GM23338 (cell line): ENCODE data around the gene FAM53A. TPM values are rescaled to one million over a fixed set of nuclear protein-coding genes. Genes with fewer than 3 reads are reported as not detected.

Source experiments
- ATAC-seq: fragments of 200-7000 bp; cut with Tn5 transposase; 3 replicates; pipeline ENCODE4 v1.9.1; 2020
- DNase-seq: peaks from one replicate; pipeline ENCODE4 v3.0.0-alpha.2; 2015; ENCODE audit warnings: low spot score
- H2AFZ ChIP-seq: fragments of 200-600 bp; sonication (generic); 2 replicates; pipeline ENCODE4 v1.8.0; 2016; ENCODE audit warnings: antibody characterized with exemption, mild to moderate bottlenecking, moderate library complexity
- H3F3A ChIP-seq: fragments of 200-600 bp; sonication (generic); replicated peaks from 2 replicates; pipeline ENCODE4 v1.8.0; 2017; ENCODE audit warnings: antibody characterized with exemption, mixed run types, low read depth
- H3K27ac ChIP-seq: fragments of 200-600 bp; sonication (generic); 2 replicates; pipeline ENCODE4 v1.6.1; 2016; ENCODE audit warnings: low read depth
- H3K27me3 ChIP-seq: fragments of 200-600 bp; sonication (generic); 2 replicates; pipeline ENCODE4 v1.8.0; 2016; ENCODE audit warnings: mild to moderate bottlenecking, mixed run types, moderate library complexity; ENCODE audit not compliant: insufficient read depth
- H3K36me3 ChIP-seq: fragments of 200-600 bp; sonication (generic); 2 replicates; pipeline ENCODE4 v1.8.0; 2016; ENCODE audit warnings: mild to moderate bottlenecking; ENCODE audit not compliant: insufficient read depth
- H3K4me1 ChIP-seq: fragments of 200-600 bp; sonication (generic); 2 replicates; pipeline ENCODE4 v1.8.0; 2016; ENCODE audit warnings: mild to moderate bottlenecking, moderate library complexity; ENCODE audit not compliant: insufficient read depth
- H3K4me2 ChIP-seq: fragments of 200-600 bp; sonication (generic); 2 replicates; pipeline ENCODE4 v1.7.1; 2017; ENCODE audit warnings: mixed run types
- H3K4me3 ChIP-seq: fragments of 200-600 bp; sonication (generic); 2 replicates; pipeline ENCODE4 v1.6.1; 2016; ENCODE audit warnings: mixed run types
- H3K79me2 ChIP-seq: fragments of 200-600 bp; sonication (generic); replicated peaks from 2 replicates; pipeline ENCODE4 v1.8.0; 2017; ENCODE audit warnings: mild to moderate bottlenecking; ENCODE audit not compliant: insufficient read depth
- H3K9me2 ChIP-seq: fragments of 200-600 bp; sonication (generic); 2 replicates; pipeline ENCODE4 v1.8.0; 2017; ENCODE audit not compliant: insufficient read depth
- H4K20me1 ChIP-seq: fragments of 200-600 bp; sonication (generic); replicated peaks from 2 replicates; pipeline ENCODE4 v1.8.0; 2017; ENCODE audit warnings: mild to moderate bottlenecking; ENCODE audit not compliant: insufficient read depth
- H3K27ac Mint-ChIP-seq: 2 replicates; pipeline ENCODE4 v1.8.0; 2020; ENCODE audit warnings: inconsistent platforms, mild to moderate bottlenecking, moderate library complexity, mixed read lengths
- H3K27me3 Mint-ChIP-seq: 3 replicates; pipeline ENCODE4 v1.8.0; 2022; ENCODE audit warnings: low read depth, mild to moderate bottlenecking, moderate library complexity, mixed read lengths, inconsistent platforms; ENCODE audit not compliant: insufficient read depth, poor library complexity
- H3K36me3 Mint-ChIP-seq: 3 replicates; pipeline ENCODE4 v1.8.0; 2021; ENCODE audit warnings: low read depth, mild to moderate bottlenecking, inconsistent platforms, moderate library complexity, mixed read lengths
- H3K4me1 Mint-ChIP-seq: 3 replicates; pipeline ENCODE4 v1.8.0; 2020; ENCODE audit warnings: mild to moderate bottlenecking, inconsistent platforms, mixed read lengths
- H3K4me3 Mint-ChIP-seq: 3 replicates; pipeline ENCODE4 v1.8.0; 2021; ENCODE audit warnings: moderate library complexity, mild to moderate bottlenecking, inconsistent platforms, mixed read lengths
- H3K9me3 Mint-ChIP-seq: 3 replicates; pipeline ENCODE4 v1.8.0; 2020; ENCODE audit warnings: moderate library complexity, mild to moderate bottlenecking, inconsistent platforms, mixed read lengths
- CREB1 ChIP-seq: fragments of 250-450 bp; sonication (Bioruptor Pico); IDR thresholded peaks from 2 replicates; pipeline ENCODE4 v1.5.0; 2020; ENCODE audit warnings: low read depth, mild to moderate bottlenecking, moderate library complexity
- EZH2 ChIP-seq: fragments of 200-600 bp; sonication (generic); IDR thresholded peaks from one replicate; pipeline ENCODE4 v1.8.0; 2017; ENCODE audit warnings: antibody characterized with exemption, mild to moderate bottlenecking, low read depth; ENCODE audit not compliant: unreplicated experiment
- JUNB ChIP-seq: IDR thresholded peaks from one replicate; pipeline ENCODE4 v1.6.1; 2016; ENCODE audit warnings: antibody characterized with exemption; ENCODE audit not compliant: unreplicated experiment
- NANOG ChIP-seq: IDR thresholded peaks from 2 replicates; pipeline ENCODE4 v1.6.1; 2016; ENCODE audit warnings: antibody characterized with exemption, borderline replicate concordance
- POLR2AphosphoS5 ChIP-seq: IDR thresholded peaks from 2 replicates; pipeline ENCODE4 v1.6.1; 2016; ENCODE audit warnings: antibody characterized with exemption, low read depth
- STAT1 ChIP-seq: IDR thresholded peaks from one replicate; pipeline ENCODE4 v1.6.1; 2016; ENCODE audit warnings: antibody characterized with exemption; ENCODE audit not compliant: unreplicated experiment
- ZNF114 ChIP-seq: fragments of 250-450 bp; sonication (Bioruptor Pico); IDR thresholded peaks from 2 replicates; pipeline ENCODE4 v1.5.0; 2020; ENCODE audit warnings: mild to moderate bottlenecking, moderate library complexity
- polyA plus RNA-seq: library from polyadenylated mRNA; unstranded; fragments of >200 nt; fragmentation: Nextera tagmentation; extraction: Ambion mirVana; gene quantifications from 2 replicates; pipeline ENCODE4 v1.2.1, GENCODE V29; 2016
- total RNA-seq: library from RNA; depleted of rRNA; stranded (reverse); fragments of >200 nt; shearing (Covaris generic); gene quantifications from 2 replicates; pipeline ENCODE4 v1.2.3, GENCODE V29; 2014
- TF ChIP-seq, protein P1 (sequence below): fragments of 250-450 bp; sonication (Bioruptor Pico); IDR thresholded peaks from 2 replicates; pipeline ENCODE4 v1.5.0; 2020; ENCODE audit warnings: mild to moderate bottlenecking, moderate library complexity
- TF ChIP-seq, protein P2 (sequence below): IDR thresholded peaks from 2 replicates; pipeline ENCODE4 v1.6.1; 2016; ENCODE audit warnings: antibody characterized with exemption
- TF ChIP-seq, protein P3 (sequence below), 2 experiments: fragments of 200-600 bp in 1 of 2; sonication (generic) in 1 of 2; conservative IDR thresholded peaks; 2 replicates each; pipeline versions ENCODE4 v1.5.1 to v1.6.1; 2016 to 2017; ENCODE audit warnings: antibody characterized with exemption in 2 of 2, low read depth in 2 of 2, mild to moderate bottlenecking in 2 of 2, moderate library complexity in 1 of 2

Gene FAM53A
- total and polyA plus RNA-seq, 2 experiments from 2014 or later = 1.1 to 3.1 TPM

DNA sequence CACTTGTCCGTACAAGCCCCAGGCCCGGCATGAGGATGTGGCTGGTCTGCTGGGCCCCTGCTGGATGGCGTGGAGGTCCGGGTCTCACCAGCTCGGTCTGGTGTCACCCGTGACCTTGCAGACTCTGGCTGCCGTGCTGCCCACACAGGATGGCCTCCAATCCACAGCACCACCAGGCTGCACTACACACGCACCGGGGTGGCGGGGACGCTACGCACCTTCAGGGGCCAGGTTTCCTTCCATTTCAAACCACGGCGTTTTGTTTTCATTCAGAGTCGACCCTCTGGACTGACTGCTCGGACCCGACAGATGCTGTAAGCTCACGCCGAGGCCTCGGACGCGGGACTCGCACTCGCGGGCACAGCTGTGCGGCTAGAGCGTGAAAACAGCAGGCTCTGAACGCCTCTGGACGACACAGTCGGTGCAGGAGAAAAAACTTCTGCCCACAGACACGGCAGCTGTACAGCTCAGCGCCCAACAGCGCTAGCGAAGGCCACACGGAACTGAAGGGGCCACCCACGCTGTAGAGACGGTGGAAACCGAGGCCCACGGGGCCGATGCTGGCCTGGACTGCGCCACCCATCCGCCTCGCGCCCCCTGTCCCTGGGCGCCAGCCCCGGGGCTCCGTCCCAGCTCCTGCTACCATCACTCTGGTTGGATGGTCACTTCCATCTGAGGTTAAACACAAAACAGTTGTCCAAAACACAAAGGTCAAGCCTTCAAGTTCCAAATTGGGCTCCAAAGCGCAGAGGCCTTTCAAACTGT is 40.0 kb downstream of the FAM53A start:
- Mint-ChIP-seq H3K27me3 (peaks cover 9% of the 10 kb centered on the region), H3K27ac (no peak overlapping the region)

DNA sequence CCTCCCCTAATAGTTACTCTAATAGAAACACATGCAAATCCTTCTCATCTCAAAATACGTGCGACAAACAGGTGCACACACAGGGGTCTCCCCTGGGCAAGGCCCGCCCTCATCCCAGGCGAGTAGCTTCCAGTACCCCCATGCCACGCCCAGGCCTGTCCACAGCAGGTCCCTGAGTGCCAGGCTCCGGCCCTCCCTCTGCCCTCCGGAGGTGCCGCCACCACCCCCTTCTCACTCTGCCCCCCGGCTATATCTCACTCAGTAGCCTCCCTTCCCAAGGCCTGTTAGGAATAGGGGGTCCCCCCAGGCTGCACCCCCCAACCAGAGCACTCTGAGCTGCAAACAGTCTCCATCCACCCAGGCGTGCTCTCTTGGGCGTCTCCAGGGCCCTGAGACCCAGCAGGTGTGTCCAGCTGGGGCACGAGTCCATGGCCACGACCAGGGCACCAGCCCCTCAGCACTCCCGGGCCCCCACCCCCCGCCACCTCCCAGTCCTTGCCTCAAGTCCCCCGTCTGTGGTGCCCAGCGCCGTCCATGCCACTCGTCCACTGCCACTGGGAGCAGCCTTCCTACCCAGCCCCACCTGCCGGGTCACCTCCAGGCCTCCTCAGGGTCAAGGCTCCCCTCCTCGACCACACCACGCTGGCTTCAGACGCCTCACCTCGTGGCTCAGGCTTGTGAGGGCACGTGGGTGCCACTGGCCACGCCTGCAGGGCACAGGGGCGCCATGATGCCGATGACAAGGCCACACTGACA is 41.7 kb downstream of the FAM53A start:
- no peak overlapping the region for H2AFZ ChIP-seq
- no peaks in the 10 kb centered on the region for H3F3A ChIP-seq
- no peaks in the 10 kb centered on the region for H3K36me3 ChIP-seq
- H3K27ac ChIP-seq = no peak overlapping the region
- H3K4me1 Mint-ChIP-seq = peaks cover 8% of the 10 kb centered on the region
- H3K27ac Mint-ChIP-seq = no peak overlapping the region
- no peaks in the 10 kb centered on the region for H3K27me3 ChIP-seq
- H3K79me2 ChIP-seq = no peaks in the 10 kb centered on the region
- H3K27me3 Mint-ChIP-seq = peaks cover 5% of the 10 kb centered on the region
- no peak for DNase-seq
- H3K9me3 Mint-ChIP-seq = no peaks in the 10 kb centered on the region
- no peaks in the 10 kb centered on the region for H4K20me1 ChIP-seq
- no peaks in the 10 kb centered on the region for H3K9me2 ChIP-seq
- H3K4me3 ChIP-seq = no peak overlapping the region
- no peaks in the 10 kb centered on the region for H3K4me1 ChIP-seq
- no peaks in the 10 kb centered on the region for H3K36me3 Mint-ChIP-seq
- no peak overlapping the region for H3K4me2 ChIP-seq
- no peak for ATAC-seq
- no peak overlapping the region for H3K4me3 Mint-ChIP-seq
- TF ChIP-seq ZNF114 (CRISPR knock-in tag) = no peak
- TF ChIP-seq, protein P1, sequence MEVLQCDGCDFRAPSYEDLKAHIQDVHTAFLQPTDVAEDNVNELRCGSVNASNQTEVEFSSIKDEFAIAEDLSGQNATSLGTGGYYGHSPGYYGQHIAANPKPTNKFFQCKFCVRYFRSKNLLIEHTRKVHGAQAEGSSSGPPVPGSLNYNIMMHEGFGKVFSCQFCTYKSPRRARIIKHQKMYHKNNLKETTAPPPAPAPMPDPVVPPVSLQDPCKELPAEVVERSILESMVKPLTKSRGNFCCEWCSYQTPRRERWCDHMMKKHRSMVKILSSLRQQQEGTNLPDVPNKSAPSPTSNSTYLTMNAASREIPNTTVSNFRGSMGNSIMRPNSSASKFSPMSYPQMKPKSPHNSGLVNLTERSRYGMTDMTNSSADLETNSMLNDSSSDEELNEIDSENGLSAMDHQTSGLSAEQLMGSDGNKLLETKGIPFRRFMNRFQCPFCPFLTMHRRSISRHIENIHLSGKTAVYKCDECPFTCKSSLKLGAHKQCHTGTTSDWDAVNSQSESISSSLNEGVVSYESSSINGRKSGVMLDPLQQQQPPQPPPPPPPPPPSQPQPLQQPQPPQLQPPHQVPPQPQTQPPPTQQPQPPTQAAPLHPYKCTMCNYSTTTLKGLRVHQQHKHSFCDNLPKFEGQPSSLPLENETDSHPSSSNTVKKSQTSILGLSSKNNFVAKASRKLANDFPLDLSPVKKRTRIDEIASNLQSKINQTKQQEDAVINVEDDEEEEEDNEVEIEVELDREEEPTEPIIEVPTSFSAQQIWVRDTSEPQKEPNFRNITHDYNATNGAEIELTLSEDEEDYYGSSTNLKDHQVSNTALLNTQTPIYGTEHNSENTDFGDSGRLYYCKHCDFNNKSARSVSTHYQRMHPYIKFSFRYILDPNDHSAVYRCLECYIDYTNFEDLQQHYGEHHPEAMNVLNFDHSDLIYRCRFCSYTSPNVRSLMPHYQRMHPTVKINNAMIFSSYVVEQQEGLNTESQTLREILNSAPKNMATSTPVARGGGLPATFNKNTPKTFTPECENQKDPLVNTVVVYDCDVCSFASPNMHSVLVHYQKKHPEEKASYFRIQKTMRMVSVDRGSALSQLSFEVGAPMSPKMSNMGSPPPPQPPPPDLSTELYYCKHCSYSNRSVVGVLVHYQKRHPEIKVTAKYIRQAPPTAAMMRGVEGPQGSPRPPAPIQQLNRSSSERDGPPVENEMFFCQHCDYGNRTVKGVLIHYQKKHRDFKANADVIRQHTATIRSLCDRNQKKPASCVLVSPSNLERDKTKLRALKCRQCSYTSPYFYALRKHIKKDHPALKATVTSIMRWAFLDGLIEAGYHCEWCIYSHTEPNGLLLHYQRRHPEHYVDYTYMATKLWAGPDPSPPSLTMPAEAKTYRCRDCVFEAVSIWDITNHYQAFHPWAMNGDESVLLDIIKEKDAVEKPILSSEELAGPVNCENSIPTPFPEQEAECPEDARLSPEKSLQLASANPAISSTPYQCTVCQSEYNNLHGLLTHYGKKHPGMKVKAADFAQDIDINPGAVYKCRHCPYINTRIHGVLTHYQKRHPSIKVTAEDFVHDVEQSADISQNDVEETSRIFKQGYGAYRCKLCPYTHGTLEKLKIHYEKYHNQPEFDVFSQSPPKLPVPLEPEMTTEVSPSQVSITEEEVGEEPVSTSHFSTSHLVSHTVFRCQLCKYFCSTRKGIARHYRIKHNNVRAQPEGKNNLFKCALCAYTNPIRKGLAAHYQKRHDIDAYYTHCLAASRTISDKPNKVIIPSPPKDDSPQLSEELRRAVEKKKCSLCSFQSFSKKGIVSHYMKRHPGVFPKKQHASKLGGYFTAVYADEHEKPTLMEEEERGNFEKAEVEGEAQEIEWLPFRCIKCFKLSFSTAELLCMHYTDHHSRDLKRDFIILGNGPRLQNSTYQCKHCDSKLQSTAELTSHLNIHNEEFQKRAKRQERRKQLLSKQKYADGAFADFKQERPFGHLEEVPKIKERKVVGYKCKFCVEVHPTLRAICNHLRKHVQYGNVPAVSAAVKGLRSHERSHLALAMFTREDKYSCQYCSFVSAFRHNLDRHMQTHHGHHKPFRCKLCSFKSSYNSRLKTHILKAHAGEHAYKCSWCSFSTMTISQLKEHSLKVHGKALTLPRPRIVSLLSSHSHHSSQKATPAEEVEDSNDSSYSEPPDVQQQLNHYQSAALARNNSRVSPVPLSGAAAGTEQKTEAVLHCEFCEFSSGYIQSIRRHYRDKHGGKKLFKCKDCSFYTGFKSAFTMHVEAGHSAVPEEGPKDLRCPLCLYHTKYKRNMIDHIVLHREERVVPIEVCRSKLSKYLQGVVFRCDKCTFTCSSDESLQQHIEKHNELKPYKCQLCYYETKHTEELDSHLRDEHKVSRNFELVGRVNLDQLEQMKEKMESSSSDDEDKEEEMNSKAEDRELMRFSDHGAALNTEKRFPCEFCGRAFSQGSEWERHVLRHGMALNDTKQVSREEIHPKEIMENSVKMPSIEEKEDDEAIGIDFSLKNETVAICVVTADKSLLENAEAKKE = no peak
- no peak for TF ChIP-seq POLR2AphosphoS5
- TF ChIP-seq CREB1 (CRISPR knock-in tag) = no peak
- no peak for TF ChIP-seq STAT1
- TF ChIP-seq JUNB = no peak
- TF ChIP-seq EZH2 = no peak
- TF ChIP-seq, protein P2, sequence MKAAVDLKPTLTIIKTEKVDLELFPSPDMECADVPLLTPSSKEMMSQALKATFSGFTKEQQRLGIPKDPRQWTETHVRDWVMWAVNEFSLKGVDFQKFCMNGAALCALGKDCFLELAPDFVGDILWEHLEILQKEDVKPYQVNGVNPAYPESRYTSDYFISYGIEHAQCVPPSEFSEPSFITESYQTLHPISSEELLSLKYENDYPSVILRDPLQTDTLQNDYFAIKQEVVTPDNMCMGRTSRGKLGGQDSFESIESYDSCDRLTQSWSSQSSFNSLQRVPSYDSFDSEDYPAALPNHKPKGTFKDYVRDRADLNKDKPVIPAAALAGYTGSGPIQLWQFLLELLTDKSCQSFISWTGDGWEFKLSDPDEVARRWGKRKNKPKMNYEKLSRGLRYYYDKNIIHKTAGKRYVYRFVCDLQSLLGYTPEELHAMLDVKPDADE = no peak
- TF ChIP-seq, protein P3, sequence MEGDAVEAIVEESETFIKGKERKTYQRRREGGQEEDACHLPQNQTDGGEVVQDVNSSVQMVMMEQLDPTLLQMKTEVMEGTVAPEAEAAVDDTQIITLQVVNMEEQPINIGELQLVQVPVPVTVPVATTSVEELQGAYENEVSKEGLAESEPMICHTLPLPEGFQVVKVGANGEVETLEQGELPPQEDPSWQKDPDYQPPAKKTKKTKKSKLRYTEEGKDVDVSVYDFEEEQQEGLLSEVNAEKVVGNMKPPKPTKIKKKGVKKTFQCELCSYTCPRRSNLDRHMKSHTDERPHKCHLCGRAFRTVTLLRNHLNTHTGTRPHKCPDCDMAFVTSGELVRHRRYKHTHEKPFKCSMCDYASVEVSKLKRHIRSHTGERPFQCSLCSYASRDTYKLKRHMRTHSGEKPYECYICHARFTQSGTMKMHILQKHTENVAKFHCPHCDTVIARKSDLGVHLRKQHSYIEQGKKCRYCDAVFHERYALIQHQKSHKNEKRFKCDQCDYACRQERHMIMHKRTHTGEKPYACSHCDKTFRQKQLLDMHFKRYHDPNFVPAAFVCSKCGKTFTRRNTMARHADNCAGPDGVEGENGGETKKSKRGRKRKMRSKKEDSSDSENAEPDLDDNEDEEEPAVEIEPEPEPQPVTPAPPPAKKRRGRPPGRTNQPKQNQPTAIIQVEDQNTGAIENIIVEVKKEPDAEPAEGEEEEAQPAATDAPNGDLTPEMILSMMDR (conservative IDR thresholded peaks at IDR 0.05; ENCODE audit: low read depth in 2 of 2) = no peak

More for the DNA sequence above, 40.0 kb downstream of the FAM53A start:
- Histone ChIP-seq H3K27me3 (no peaks in the 10 kb centered on the region), H3K4me2 (no peak overlapping the region), H3F3A (no peaks in the 10 kb centered on the region), H4K20me1 (no peaks in the 10 kb centered on the region), H3K9me2 (no peaks in the 10 kb centered on the region), H3K79me2 (no peaks in the 10 kb centered on the region), H2AFZ (no peak overlapping the region), H3K27ac (no peak overlapping the region), H3K4me1 (no peaks in the 10 kb centered on the region), H3K36me3 (no peaks in the 10 kb centered on the region), H3K4me3 (no peak overlapping the region)
- no peak for TF ChIP-seq NANOG
- ATAC-seq (no peak), DNase-seq (no peak)
- H3K4me3 Mint-ChIP-seq = no peak overlapping the region
- no peaks in the 10 kb centered on the region for H3K9me3 Mint-ChIP-seq
- H3K36me3 Mint-ChIP-seq = no peaks in the 10 kb centered on the region
- peaks cover 8% of the 10 kb centered on the region for H3K4me1 Mint-ChIP-seq
